Activated CD8-positive, alpha-beta memory T cell treated with anti-CD3 and anti-CD28 coated beads for 48 hours (primary cell): ENCODE results near the gene MST1.

Experiments
- DNase-seq, 3 experiments: peaks; one replicate each; pipeline ENCODE4 v3.0.0-alpha.2; 2020; ENCODE audit warnings: low read depth in 2 of 3, low spot score in 2 of 3

The MST1 gene

GRCh38 chr3:49658711-49659110, 30.6 kb downstream of the MST1 start:
- no peak for DNase-seq

GRCh38 chr3:49657208-49657915, 31.9 kb downstream of the MST1 start:
- DNase-seq = no peak

GRCh38 chr3:49656541-49657112, 32.6 kb downstream of the MST1 start:
- DNase-seq = no peak

- DNase-seq = no peak
Measured at GRCh38 chr3:49655731-49656285, 33.5 kb downstream of the MST1 start.

GRCh38 chr3:49654955-49655556, 34.2 kb downstream of the MST1 start:
- DNase-seq = no peak

- no peak for DNase-seq
Measured at GRCh38 chr3:49654176-49654825, 35.0 kb downstream of the MST1 start.

- no peak for DNase-seq
Measured at GRCh38 chr3:49653621-49654020, 35.7 kb downstream of the MST1 start.

- DNase-seq = no peak
Measured at GRCh38 chr3:49652903-49653415, 36.3 kb downstream of the MST1 start.

GRCh38 chr3:49652218-49652902, 36.9 kb downstream of the MST1 start:
- DNase-seq = no peak

GRCh38 chr3:49650637-49651036, 38.6 kb downstream of the MST1 start:
- no peak for DNase-seq

GRCh38 chr3:49650177-49650576, 39.1 kb downstream of the MST1 start:
- DNase-seq = no peak

GRCh38 chr3:49649576-49649975, 39.7 kb downstream of the MST1 start:
- no peak for DNase-seq

GRCh38 chr3:49648354-49649019, 40.8 kb downstream of the MST1 start:
- DNase-seq = no peak

GRCh38 chr3:49647741-49648140, 41.5 kb downstream of the MST1 start:
- no peak for DNase-seq

- no peak for DNase-seq
Measured at GRCh38 chr3:49646236-49646635, 43.0 kb downstream of the MST1 start.

GRCh38 chr3:49644684-49645083, 44.6 kb downstream of the MST1 start:
- DNase-seq = no peak

- DNase-seq = no peak
Measured at GRCh38 chr3:49642708-49643145, 46.5 kb downstream of the MST1 start.

- DNase-seq = no peak
Measured at GRCh38 chr3:49641921-49642707, 47.2 kb downstream of the MST1 start.

- DNase-seq = no peak
Measured at GRCh38 chr3:49641292-49641691, 48.0 kb downstream of the MST1 start.

GRCh38 chr3:49639551-49639950, 49.7 kb downstream of the MST1 start:
- DNase-seq = no peak
